ENCODE data around the gene CKS1B.

Gene CKS1B

DNA sequence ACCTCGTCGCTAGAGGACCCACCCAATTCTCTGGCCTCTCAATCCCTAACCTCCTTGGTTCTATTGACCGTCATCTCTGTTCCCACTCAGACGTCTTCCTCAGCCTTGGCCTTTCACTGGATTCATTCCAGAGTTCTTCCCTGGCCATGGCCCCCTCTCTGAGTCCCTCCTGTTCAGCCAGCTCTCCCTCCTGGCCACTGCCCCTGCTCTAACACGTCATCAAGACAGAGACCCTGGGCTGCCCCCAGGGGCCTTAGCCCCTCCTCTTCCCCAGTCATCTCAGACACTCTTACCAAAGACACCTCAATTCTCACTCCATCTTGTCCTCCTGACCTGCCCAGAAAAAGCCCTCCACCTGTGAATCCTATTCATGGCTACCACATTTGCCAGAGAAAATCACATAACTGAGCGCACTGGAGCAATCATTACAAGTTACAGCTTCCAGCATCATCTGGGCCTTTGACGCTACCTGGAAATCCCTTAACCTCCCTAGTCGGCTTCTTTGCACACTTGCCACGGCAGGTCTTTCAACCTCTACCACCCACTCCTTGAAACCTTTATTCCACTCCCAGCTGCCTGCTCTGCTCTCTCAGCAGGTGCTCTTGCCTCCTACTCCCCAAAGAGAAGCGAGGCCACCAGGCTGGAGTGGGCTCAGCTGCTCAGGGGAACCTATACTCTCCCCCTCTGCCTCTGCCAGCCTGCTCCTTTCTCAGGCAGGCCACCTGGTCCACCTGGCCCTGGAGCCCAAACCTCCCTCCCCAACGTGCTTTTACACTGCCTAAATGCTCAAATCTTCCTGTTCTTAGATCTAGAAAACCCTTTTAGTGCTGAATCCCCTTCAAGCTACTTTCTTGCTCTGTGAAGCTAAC lies 45.1 kb downstream of the CKS1B start:
- Histone ChIP-seq H3K27ac (no peak overlapping the region), H3K9ac (ENCODE audit: insufficient read length) (no peak overlapping the region), H3K36me3 (ENCODE audit: insufficient read depth, low read length) (peaks cover 10% of the 10 kb centered on the region; the same call in 1 of the 2 replicates), H3K4me3 (no peak overlapping the region), H3K9me3 (ENCODE audit: low read depth, low read length) (no peaks in the 10 kb centered on the region)
- TF ChIP-seq FOXP2 (optimal IDR thresholded peaks at IDR 0.05; ENCODE audit: control extremely low read depth, extremely low read length, insufficient read depth): no peak
- no peak for TF ChIP-seq EZH2 (IDR thresholded peaks at IDR 0.05)
- TF ChIP-seq POLR2AphosphoS5 (IDR thresholded peaks at IDR 0.05; ENCODE audit: borderline replicate concordance, low read depth, low read length): no peak
- no peak for DNase-seq (ENCODE audit: low read depth, low spot score)

DNA sequence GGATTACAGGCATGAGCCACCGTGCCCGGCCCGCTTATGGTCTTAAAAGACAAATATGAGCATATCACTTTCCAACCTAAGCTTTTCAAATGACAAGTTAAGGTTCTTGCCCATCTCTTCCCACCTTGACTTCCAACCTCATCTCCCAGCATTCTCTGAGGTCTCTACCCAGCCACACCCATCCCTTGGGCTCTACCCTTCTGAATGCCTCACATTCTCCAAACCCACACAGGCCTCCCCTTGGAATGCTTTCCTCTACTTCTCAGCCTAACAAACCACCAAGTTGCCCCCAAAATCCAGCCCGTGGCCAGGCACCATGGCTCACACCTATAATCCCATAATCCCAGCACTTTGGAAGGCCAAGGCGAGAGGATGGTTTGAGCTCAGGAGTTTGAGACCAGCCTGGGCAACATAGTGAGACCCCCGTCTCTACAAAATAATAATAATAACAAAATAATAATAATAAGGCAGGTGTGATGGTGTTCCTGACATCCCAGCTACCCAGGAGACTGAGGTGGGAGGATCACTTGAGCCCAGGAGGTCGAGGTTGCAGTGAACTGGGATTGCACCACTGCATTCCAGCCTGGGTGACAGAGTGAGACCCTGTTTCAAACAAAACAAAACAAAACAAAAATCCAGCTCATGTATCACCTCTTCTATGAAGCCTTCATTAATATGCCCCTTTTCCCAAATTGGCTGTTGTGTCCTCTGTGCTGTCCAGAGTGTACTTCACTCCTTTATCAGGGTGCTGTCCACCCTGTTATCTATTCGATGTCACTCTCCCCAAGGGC lies 47.9 kb downstream of the CKS1B start:
- Histone ChIP-seq H3K27ac (no peak overlapping the region), H3K9ac (ENCODE audit: insufficient read length) (no peak overlapping the region), H3K4me3 (no peak overlapping the region), H3K36me3 (ENCODE audit: insufficient read depth, low read length) (no peaks in the 10 kb centered on the region), H3K9me3 (ENCODE audit: low read depth, low read length) (no peaks in the 10 kb centered on the region)
- no peak for DNase-seq (ENCODE audit: low read depth, low spot score)
- TF ChIP-seq POLR2AphosphoS5 (IDR thresholded peaks at IDR 0.05; ENCODE audit: borderline replicate concordance, low read depth, low read length): no peak
- TF ChIP-seq FOXP2 (optimal IDR thresholded peaks at IDR 0.05; ENCODE audit: control extremely low read depth, extremely low read length, insufficient read depth): no peak
- TF ChIP-seq EZH2 (IDR thresholded peaks at IDR 0.05): no peak

DNA sequence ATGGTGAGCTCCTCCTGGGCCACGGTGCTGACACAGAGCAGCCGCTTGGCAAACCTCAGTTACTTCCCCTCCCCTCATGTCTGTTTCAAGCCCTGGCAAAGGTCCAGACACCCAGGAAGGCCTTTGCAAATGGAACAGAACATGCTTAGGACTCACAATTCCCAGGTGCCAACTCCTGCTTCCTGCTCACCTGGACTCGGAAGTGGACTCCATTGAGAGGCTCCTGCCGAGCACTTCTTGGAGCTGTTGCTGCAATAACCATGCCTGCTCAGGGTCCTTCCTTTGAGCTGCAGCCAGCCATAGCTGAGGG lies 48.4 kb downstream of the CKS1B start:
- TF ChIP-seq POLR2AphosphoS5 (IDR thresholded peaks at IDR 0.05; ENCODE audit: borderline replicate concordance, low read depth, low read length) (no peak), FOXP2 (optimal IDR thresholded peaks at IDR 0.05; ENCODE audit: control extremely low read depth, extremely low read length, insufficient read depth) (no peak), EZH2 (IDR thresholded peaks at IDR 0.05) (no peak)
- H3K9me3 ChIP-seq (ENCODE audit: low read depth, low read length): no peaks in the 10 kb centered on the region
- no peak overlapping the region for H3K9ac ChIP-seq (ENCODE audit: insufficient read length)

DNA sequence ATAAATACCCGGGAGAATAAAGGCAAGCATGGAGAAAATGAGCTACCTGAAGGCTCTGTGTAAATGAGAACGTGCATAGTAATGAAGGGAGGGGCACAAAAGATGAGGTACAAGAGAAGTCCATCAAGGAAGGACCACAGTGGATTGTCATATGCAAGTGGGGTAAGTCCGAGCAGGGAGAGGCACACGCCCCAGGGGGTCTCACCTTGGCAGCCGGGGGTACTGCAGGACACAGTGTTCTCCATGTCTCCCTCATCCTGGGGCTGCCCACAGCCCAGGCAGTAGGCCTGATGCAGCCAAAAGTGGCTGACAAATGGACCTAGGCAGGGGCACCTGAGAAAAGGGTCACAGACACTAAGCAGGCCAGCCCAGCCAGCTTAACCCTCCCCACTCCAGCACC lies 49.1 kb downstream of the CKS1B start:
- no peaks in the 10 kb centered on the region for H3K9me3 ChIP-seq (ENCODE audit: low read depth, low read length)
- H3K4me3 ChIP-seq: no peak overlapping the region
- H3K9ac ChIP-seq (ENCODE audit: insufficient read length): no peak overlapping the region
- H3K36me3 ChIP-seq (ENCODE audit: insufficient read depth, low read length): no peaks in the 10 kb centered on the region
- DNase-seq (ENCODE audit: low read depth, low spot score): no peak
- no peak for TF ChIP-seq POLR2AphosphoS5 (IDR thresholded peaks at IDR 0.05; ENCODE audit: borderline replicate concordance, low read depth, low read length)
- TF ChIP-seq FOXP2 (optimal IDR thresholded peaks at IDR 0.05; ENCODE audit: control extremely low read depth, extremely low read length, insufficient read depth): no peak
- no peak for TF ChIP-seq EZH2 (IDR thresholded peaks at IDR 0.05)
- H3K27ac ChIP-seq: no peak overlapping the region

More for the DNA sequence above, 48.4 kb downstream of the CKS1B start:
- Histone ChIP-seq H3K27ac (no peak overlapping the region), H3K4me3 (no peak overlapping the region), H3K36me3 (ENCODE audit: insufficient read depth, low read length) (no peaks in the 10 kb centered on the region)
- DNase-seq (ENCODE audit: low read depth, low spot score): no peak

DNA sequence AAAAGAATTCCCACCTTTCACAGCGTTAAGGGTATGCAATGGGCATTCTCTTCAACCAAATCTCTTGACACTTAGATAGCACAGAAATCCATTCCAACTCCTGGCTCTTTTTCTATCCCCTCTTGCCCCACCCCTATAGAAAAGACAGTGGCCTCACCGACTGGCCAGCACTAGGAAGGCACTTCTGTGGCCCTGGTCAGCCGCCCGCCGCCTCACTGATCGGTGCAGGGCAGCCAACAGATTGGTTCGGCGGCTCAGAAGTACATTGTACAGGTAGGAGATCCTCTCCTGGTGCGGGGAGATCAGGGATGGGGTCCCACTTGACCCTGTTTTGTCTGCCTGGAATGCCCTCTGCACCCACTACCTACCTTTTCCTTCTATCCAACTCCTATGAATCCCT lies 49.8 kb downstream of the CKS1B start:
- Histone ChIP-seq H3K4me3 (no peak overlapping the region), H3K27ac (no peak overlapping the region), H3K9ac (ENCODE audit: insufficient read length) (no peak overlapping the region), H3K9me3 (ENCODE audit: low read depth, low read length) (no peaks in the 10 kb centered on the region), H3K36me3 (ENCODE audit: insufficient read depth, low read length) (no peaks in the 10 kb centered on the region)
- no peak for DNase-seq (ENCODE audit: low read depth, low spot score)
- no peak for TF ChIP-seq POLR2AphosphoS5 (IDR thresholded peaks at IDR 0.05; ENCODE audit: borderline replicate concordance, low read depth, low read length)

DNA sequence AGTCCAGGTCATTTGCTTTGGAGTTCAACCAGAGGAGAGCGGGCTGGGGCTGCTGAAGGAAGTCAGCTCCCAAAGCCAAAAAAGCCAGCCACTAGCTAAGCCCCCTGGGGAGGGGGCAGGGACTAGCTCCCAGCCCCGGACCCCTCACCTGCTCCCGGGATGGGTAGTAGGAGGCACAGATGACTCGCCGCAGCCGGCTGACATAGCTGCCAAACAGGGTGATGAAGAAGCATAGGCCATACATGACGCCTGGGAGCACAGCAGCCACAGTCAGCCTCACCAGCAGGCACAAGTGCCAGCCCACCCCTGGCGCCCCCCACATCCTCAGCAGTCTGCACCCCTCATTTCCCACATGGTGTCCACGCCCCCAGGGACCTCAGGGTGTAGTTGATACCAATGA lies 51.7 kb downstream of the CKS1B start:
- no peaks in the 10 kb centered on the region for H3K9me3 ChIP-seq (ENCODE audit: low read depth, low read length)
- H3K4me3 ChIP-seq: no peak overlapping the region
- no peak for DNase-seq (ENCODE audit: low read depth, low spot score)
- no peak overlapping the region for H3K27ac ChIP-seq
- no peaks in the 10 kb centered on the region for H3K36me3 ChIP-seq (ENCODE audit: insufficient read depth, low read length)
- H3K9ac ChIP-seq (ENCODE audit: insufficient read length): no peak overlapping the region
- TF ChIP-seq FOXP2 (optimal IDR thresholded peaks at IDR 0.05; ENCODE audit: control extremely low read depth, extremely low read length, insufficient read depth) (no peak), POLR2AphosphoS5 (IDR thresholded peaks at IDR 0.05; ENCODE audit: borderline replicate concordance, low read depth, low read length) (no peak)

DNA sequence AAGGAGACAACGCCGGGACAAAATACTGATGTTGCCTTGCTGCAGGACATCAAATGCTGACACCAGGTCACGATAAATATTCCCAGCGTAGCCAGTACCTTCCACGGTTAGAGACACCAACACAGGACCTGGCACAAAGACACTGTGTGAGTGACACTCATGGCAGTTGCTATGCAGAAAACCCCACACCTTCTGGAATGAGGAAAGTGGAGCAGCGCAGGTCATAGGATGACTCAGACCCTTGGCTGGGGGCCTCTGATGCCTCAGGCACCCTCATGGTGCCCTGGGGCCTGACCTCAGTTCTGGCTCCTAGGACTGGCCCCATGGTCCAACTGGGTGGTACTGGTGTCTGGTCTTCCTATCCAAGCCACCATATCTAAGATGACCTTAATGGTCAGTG lies 52.1 kb downstream of the CKS1B start:
- Histone ChIP-seq H3K4me3 (no peak overlapping the region), H3K36me3 (ENCODE audit: insufficient read depth, low read length) (no peaks in the 10 kb centered on the region), H3K9me3 (ENCODE audit: low read depth, low read length) (no peaks in the 10 kb centered on the region), H3K27ac (no peak overlapping the region), H3K9ac (ENCODE audit: insufficient read length) (no peak overlapping the region)
- no peak for DNase-seq (ENCODE audit: low read depth, low spot score)
- TF ChIP-seq EZH2 (IDR thresholded peaks at IDR 0.05): no peak
- TF ChIP-seq POLR2AphosphoS5 (IDR thresholded peaks at IDR 0.05; ENCODE audit: borderline replicate concordance, low read depth, low read length): no peak
- TF ChIP-seq FOXP2 (optimal IDR thresholded peaks at IDR 0.05; ENCODE audit: control extremely low read depth, extremely low read length, insufficient read depth): no peak
